K562 treated with DMSO at 1 percent for 24 hours (cell line): ENCODE results near the gene CREBL2. TPM values are rescaled to one million over a fixed set of nuclear protein-coding genes. Genes with fewer than 3 reads are reported as not detected.

ENCODE experiments used
- total RNA-seq: library from RNA; unstranded; fragments of 300-600 nt; gene quantifications from 2 replicates; pipeline ENCODE4 v1.2.3, GENCODE V29; 2022; ENCODE audit warnings: low read depth; ENCODE audit not compliant: insufficient read depth

CREBL2 gene
- total RNA-seq, result 7.1 and 9.4 TPM in 2 replicates

GRCh38 chr12:12611512-12612306, at the start of gene CREBL2:
CREBL2 (plus strand) TSS chr12:12611876; CDS start chr12:12612173, 297 bp downstream.

GRCh38 chr12:12562585-12563261, 49.0 kb upstream of the CREBL2 start, which contains the start of gene DUSP16:
DUSP16 (minus strand) TSS chr12:12562863; CDS start chr12:12521098, 41,765 bp downstream.

Other genes with a start within 250 kb of the CREBL2 start
- gene DUSP16, start 49.0 kb upstream of the CREBL2 start, total RNA-seq, result 4.5 and 6.7 TPM in 2 replicates
- 1.6 and 1.7 TPM in 2 replicates for gene GPR19, start 84.3 kb downstream of the CREBL2 start, total RNA-seq
- gene CDKN1B, start 105.5 kb downstream of the CREBL2 start, total RNA-seq, result 30.8 and 33.4 TPM in 2 replicates
- 1.1 and 1.4 TPM in 2 replicates for gene APOLD1, start 173.8 kb downstream of the CREBL2 start, total RNA-seq
- 15.6 and 17.9 TPM in 2 replicates for gene DDX47, start 201.5 kb downstream of the CREBL2 start, total RNA-seq